K562 (cell line): Measurements from ENCODE around the gene SRRT. TPM values are rescaled to one million over a fixed set of nuclear protein-coding genes. Genes with fewer than 3 reads are reported as not detected.
A peak's percentile ranks its signal among the peaks of the same experiment; 100 is the strongest.

Source experiments
- CAMTA2 ChIP-seq: fragments of 250-450 bp; sonication (Bioruptor Pico); conservative IDR thresholded peaks from 2 replicates; pipeline ENCODE4 v1.5.1; 2022
- CREB1 ChIP-seq, 2 experiments: sonication (generic) in 1 of 2; formaldehyde crosslinking in 1 of 2; IDR thresholded peaks; 2 replicates each; pipeline versions ENCODE4 v1.6.1 to v1.8.0; 2012 to 2022; ENCODE audit warnings: inconsistent platforms in 1 of 2, mild to moderate bottlenecking in 1 of 2, missing genetic modification reagents in 1 of 2, moderate library complexity in 1 of 2
- E2F3 ChIP-seq: fragments of 250-450 bp; sonication (Bioruptor Pico); IDR thresholded peaks from 2 replicates; pipeline ENCODE4 v1.4.0; 2020; ENCODE audit warnings: mild to moderate bottlenecking
- E2F8 ChIP-seq: fragments of 450-650 bp; IDR thresholded peaks from 2 replicates; pipeline ENCODE4 v1.7.1; 2018; ENCODE audit warnings: mild to moderate bottlenecking, low read depth; ENCODE audit not compliant: partially characterized antibody
- FIP1L1 ChIP-seq: fragments of 200-400 bp; formaldehyde crosslinking; IDR thresholded peaks from 2 replicates; pipeline ENCODE4 v1.6.1; 2018; ENCODE audit warnings: mild to moderate bottlenecking, low read depth, low read length; ENCODE audit not compliant: poor library complexity, severe bottlenecking
- FUS ChIP-seq: fragments of 200-400 bp; formaldehyde crosslinking; optimal IDR thresholded peaks from 2 replicates; pipeline ENCODE3; 2017; ENCODE audit warnings: low read depth, low read length
- KHSRP ChIP-seq: fragments of 450-650 bp; IDR thresholded peaks from 2 replicates; pipeline ENCODE4 v1.6.1; 2017
- MCM2 ChIP-seq: fragments of 450-650 bp; IDR thresholded peaks from 2 replicates; pipeline ENCODE4 v1.6.1; 2017; ENCODE audit warnings: low read depth, mild to moderate bottlenecking
- NR2C1 ChIP-seq, 2 experiments: fragments of 450-650 bp; IDR thresholded peaks; 2 replicates each; pipeline ENCODE4 v1.6.1; 2017; ENCODE audit warnings: mild to moderate bottlenecking in 2 of 2, antibody characterized with exemption in 1 of 2, inconsistent platforms in 1 of 2, missing compliant biosample characterization in 1 of 2, missing genetic modification characterization in 1 of 2
- NR4A1 ChIP-seq, 2 experiments: fragments of 250-450 bp in 1 of 2; fragments of 450-650 bp in 1 of 2; sonication (Bioruptor Pico) in 1 of 2; IDR thresholded peaks; 2 replicates each; pipeline versions ENCODE4 v1.4.0 to v1.6.1; 2016 to 2020; ENCODE audit warnings: mild to moderate bottlenecking in 2 of 2, missing compliant biosample characterization in 1 of 2, missing genetic modification characterization in 1 of 2, moderate library complexity in 1 of 2
- PHTF2 ChIP-seq: fragments of 250-450 bp; sonication (Bioruptor Pico); IDR thresholded peaks from 2 replicates; pipeline ENCODE4 v1.5.0; 2021; ENCODE audit warnings: mild to moderate bottlenecking
- XRCC5 ChIP-seq: fragments of 200-400 bp; formaldehyde crosslinking; IDR thresholded peaks from 2 replicates; pipeline ENCODE4 v1.6.1; 2017; ENCODE audit warnings: low read depth, mild to moderate bottlenecking, low read length
- ZKSCAN3 ChIP-seq: fragments of 250-450 bp; sonication (Bioruptor Pico); IDR thresholded peaks from 2 replicates; pipeline ENCODE4 v1.4.0; 2020
- ZNF318 ChIP-seq, 2 experiments: fragments of 450-650 bp; IDR thresholded peaks; 2 replicates each; pipeline ENCODE4 v1.6.1; 2016; ENCODE audit warnings: mild to moderate bottlenecking in 2 of 2, borderline replicate concordance in 1 of 2, low read depth in 1 of 2, moderate library complexity in 1 of 2
- ZNF324 ChIP-seq: fragments of 250-450 bp; sonication (Bioruptor Pico); IDR thresholded peaks from 2 replicates; pipeline ENCODE4 v1.4.0; 2020; ENCODE audit warnings: mild to moderate bottlenecking
- polyA plus RNA-seq, 8 experiments: library from polyadenylated mRNA; depleted of rRNA in 4 of 8; stranded (reverse) in 5 of 8; unstranded in 3 of 8; fragments of >200 nt; fragmentation: Nextera tagmentation in 2 of 8; fragmentation: Illumina TruSeq in 1 of 8; extraction: Ambion mirVana in 2 of 8; extraction: Trizol in 1 of 8; gene quantifications; 2 replicates each; pipeline versions ENCODE4 v1.2.1 to v1.2.3, GENCODE V29; 2011 to 2014; ENCODE audit warnings: inconsistent platforms in 1 of 8, missing spikeins in 1 of 8
- total RNA-seq, 7 experiments: library from RNA; depleted of rRNA in 6 of 7; stranded (reverse); fragments of >200 nt in 6 of 7; fragmentation: Illumina TruSeq in 2 of 7; extraction: Trizol in 2 of 7; gene quantifications; 2 replicates each; pipeline versions ENCODE4 v1.2.1 to v1.2.3, GENCODE V29; 2011 to 2021; ENCODE audit warnings: low replicate concordance in 1 of 7

Gene SRRT
- total and polyA plus RNA-seq, 9 of the 15 experiments (the other 6 are each of a cell fraction or from before 2014, with no cell fraction given) = 10.3 to 263 (median 84.4) TPM

GRCh38 chr7:100837099-100837836 is 37.6 kb upstream of the SRRT start (continued):
- TF ChIP-seq CREB1 (IDR thresholded peaks at IDR 0.05) = no peak
- TF ChIP-seq CREB1 (CRISPR knock-in tag; IDR thresholded peaks at IDR 0.05) = 0 out of 2 replicates have a peak, but pooled peaks have one; percentile 28
- TF ChIP-seq MCM2 = no peak
- TF ChIP-seq FUS = no peak
- 0 out of 4 replicates have a peak, but pooled peaks of 1 of the 2 experiments have one; percentile 20 for TF ChIP-seq ZNF318 (IDR thresholded peaks at IDR 0.05; ENCODE audit: borderline replicate concordance in 1 of 2, low read depth in 1 of 2)
- TF ChIP-seq ZKSCAN3 (CRISPR knock-in tag) = no peak
- peak; percentile 73 for TF ChIP-seq E2F8
- TF ChIP-seq PHTF2 = no peak
- TF ChIP-seq CAMTA2 (CRISPR knock-in tag) = no peak
- TF ChIP-seq E2F3 = peak; percentile 83
- peak; percentile 81 for TF ChIP-seq NR2C1 (IDR thresholded peaks at IDR 0.05)
- TF ChIP-seq NR2C1 (tag; IDR thresholded peaks at IDR 0.05) = peak; percentile 80
- no peak for TF ChIP-seq NR4A1 (CRISPR knock-in tag; IDR thresholded peaks at IDR 0.05)
- TF ChIP-seq NR4A1 (tag; IDR thresholded peaks at IDR 0.05) = no peak; the same call in none of the 2 replicates
- TF ChIP-seq XRCC5 = peak; percentile 89
- TF ChIP-seq KHSRP = no peak
- no peak for TF ChIP-seq ZNF324 (CRISPR knock-in tag)
- no peak for TF ChIP-seq FIP1L1
